ENCODE results near the gene FOXJ1.

FOXJ1 gene

GRCh38 chr17:76160896-76161528, 20.0 kb upstream of the FOXJ1 start:
- DNase-seq (ENCODE audit: low spot score): no peak

GRCh38 chr17:76159157-76159556, 18.1 kb upstream of the FOXJ1 start:
- no peak for DNase-seq (ENCODE audit: low spot score)

- DNase-seq (ENCODE audit: low spot score): no peak
Measured at GRCh38 chr17:76157759-76158158, 16.7 kb upstream of the FOXJ1 start.

DNA sequence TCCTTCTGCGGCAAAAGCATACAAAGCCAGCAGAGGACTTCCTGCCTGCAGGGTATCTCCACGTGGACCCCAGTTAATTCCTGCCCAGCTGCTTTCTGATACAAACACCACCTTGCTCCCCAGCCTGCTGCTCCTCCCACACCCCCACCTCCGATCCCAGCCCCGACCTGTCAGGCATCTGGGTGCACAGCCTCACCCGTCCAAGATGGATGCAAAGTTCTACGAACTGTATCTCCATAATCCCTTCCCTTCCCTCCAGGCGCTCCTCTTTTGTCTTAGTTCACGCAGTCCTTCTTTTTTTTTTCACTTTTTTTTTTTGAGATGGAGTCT, 15.6 kb upstream of the FOXJ1 start:
- DNase-seq (ENCODE audit: low spot score): no peak

GRCh38 chr17:76155988-76156661, 15.1 kb upstream of the FOXJ1 start:
- DNase-seq (ENCODE audit: low spot score): no peak

- no peak for DNase-seq (ENCODE audit: low spot score)
Measured at GRCh38 chr17:76154936-76155845, 14.1 kb upstream of the FOXJ1 start.

GRCh38 chr17:76154292-76154691, 13.2 kb upstream of the FOXJ1 start:
- no peak for DNase-seq (ENCODE audit: low spot score)

DNA sequence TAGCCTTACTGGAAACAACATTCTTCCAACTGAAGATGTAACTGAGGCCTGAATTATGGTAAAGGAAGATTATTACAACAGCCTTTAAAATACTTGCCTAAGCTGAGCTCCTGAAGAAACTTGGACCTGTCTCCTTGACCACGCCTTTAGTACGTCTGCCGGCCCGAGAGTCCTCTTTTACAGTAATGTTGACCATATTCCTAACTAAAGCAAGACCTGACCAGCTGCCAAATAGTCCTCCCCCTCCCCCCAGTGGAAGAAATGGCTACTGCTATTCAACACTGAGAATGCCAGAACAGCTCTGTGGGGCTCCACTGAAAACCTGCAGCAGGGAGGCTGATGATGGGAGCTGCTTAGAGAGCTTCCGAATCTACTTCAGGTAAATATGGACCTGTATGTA, 12.6 kb upstream of the FOXJ1 start:
- DNase-seq (ENCODE audit: low spot score): no peak

- no peak for DNase-seq (ENCODE audit: low spot score)
Measured at GRCh38 chr17:76153202-76153601, 12.2 kb upstream of the FOXJ1 start.

- no peak for DNase-seq (ENCODE audit: low spot score)
Measured at GRCh38 chr17:76152591-76152990, 11.5 kb upstream of the FOXJ1 start.

GRCh38 chr17:76151896-76152454, 10.9 kb upstream of the FOXJ1 start:
- no peak for DNase-seq (ENCODE audit: low spot score)

GRCh38 chr17:76150712-76151622, 9.9 kb upstream of the FOXJ1 start:
- DNase-seq (ENCODE audit: low spot score): no peak

DNA sequence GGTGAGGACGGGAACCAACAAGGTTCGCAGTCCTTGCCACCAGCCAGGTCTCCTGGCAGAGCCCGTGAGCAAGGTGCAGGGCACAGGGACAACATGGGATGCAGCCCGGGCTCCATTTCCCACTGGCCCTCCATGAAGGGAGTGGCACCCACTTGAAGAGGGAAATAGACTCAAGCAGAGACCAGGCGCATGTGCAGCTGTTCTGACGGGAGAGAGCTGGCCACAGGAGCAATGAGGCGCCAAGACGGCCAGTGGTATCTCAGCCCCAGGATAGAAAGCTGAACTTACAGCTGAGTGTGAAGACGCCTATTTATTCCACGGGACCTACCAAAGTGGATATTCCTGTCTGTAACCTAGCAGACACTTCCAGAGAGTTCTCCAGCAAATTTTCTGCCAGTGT, 8.2 kb upstream of the FOXJ1 start:
- DNase-seq (ENCODE audit: low spot score): no peak

DNA sequence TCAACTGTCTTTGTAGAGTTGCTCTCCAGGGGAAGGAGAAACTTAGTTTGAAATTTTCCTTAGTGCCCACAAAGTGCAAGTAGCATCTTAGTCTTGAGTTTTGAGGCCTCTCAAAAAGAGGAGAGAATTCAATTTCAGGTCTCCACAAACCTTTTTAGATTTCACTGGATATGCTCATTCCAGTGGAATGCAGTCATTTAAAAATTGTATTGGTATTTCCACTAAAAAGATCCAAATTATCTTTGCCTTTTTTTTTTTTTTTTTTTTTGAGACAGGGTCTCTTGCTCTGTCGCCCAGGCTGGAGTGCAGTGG, 6.9 kb upstream of the FOXJ1 start:
- DNase-seq (ENCODE audit: low spot score): no peak

DNA sequence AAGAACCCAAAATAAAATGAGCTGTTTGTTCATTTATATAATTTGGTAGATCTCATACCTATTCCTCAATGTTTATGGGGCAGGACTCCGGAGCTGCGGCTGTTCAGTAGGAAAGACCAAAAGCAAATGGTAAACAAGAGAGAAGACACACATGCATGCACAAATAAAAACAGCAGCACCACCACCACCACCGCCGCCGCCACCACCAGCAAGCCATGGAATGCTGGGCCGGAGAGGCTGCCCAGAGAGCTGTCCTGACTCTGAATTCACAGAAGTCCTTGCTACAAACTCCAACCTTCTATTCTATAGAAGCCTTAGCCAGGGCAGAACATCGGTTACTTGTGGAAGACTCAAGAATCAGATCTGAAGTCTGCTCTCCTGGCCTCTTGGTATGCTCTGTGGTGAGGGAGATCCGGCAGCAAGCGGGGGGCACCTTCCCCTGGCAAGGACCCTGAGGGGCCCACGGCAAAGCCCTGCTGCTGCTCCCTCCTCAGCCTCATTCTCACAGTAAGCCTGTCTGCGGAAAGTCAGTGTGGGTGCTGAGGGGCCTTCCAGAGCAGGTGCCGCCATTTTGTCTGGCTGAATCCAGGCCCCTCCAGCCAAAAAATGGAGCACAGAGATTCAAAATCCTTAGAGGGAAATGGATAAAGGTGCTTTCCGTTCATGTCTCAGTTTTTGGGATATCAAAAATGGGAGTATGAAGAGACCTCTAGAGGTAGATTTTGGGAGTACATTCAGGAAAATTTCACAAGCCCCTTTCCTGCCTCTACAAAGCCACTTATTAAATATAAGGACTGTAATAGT, 6.4 kb upstream of the FOXJ1 start:
- DNase-seq (ENCODE audit: low spot score): peak; percentile 65

DNA sequence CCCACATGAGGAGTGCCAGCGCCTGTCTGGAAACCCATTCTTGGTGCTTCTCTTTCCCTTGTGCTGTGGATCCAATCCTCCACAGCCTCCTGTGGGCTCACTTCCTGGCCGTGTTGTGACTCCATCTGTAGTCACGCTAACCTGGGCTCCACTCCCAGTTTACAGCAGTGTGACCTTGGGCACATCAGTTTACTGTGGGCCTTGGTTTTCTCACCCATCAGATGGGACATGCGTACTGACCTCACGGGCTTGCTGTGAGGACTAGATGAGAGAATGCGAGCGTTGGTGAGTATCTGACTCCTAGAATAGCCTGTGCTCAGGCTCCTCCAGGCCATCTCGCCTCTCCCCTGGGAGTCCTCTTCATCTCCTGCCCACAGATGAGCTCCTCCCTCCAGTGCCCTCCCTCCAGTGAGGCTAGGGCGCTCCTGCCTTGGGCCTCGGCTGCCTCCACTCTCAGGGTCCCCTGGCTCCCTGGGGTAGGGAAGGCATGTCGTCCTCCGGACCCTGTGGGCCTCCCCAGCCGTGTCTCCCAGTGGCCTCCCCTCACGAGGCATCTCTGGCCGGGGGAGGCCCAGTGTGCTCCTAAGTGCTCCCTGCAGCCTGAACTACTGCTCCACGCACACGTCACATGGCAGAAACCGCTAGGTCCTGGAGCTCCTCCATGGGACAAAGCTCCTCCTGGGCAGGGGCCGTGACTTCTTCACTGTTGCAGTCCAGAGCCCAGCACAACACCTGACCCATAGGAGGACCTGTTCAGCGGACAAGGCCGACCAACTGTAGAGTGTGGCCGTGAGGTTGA, 5.2 kb upstream of the FOXJ1 start:
- DNase-seq (ENCODE audit: low spot score): no peak

DNA sequence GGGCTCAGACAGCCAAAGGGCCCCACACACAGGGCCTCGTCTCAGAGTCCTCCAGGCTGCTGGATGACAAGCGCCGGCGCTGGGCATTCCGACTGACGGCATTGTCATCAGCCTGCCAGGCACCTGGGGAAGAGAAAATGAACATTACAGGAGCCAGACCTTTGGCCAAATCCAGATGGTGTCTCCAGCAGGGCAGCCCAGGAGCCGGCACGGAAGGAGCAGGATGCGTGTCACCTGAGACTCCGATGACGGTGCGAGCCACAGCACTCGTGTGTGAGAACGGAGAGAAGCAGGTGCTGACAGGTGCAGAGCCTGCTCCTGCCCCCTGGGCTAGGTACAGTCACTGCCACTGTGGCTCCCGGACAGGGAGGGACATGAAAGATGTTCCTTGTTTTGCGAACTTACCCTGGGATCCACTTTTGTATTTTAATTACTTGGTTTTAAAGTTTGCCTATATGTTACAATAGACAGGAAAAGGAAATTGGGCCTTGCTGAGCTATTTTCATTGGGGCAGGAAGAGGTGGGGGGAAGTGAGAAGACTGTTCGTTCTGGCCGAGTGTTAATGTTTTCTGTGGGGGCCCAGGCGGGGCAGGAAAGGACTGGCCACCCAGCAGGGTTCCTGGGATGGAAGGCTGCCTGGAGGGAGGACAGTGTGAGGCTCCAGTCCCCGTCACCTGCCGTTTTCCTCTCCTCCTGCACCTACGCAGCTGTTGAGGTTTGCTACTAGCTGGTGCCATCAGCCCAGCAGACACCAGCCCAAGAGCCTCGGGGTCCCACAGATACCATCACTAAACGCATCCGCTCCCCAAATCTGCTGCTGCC, 4.4 kb upstream of the FOXJ1 start:
- DNase-seq (ENCODE audit: low spot score): no peak

DNA sequence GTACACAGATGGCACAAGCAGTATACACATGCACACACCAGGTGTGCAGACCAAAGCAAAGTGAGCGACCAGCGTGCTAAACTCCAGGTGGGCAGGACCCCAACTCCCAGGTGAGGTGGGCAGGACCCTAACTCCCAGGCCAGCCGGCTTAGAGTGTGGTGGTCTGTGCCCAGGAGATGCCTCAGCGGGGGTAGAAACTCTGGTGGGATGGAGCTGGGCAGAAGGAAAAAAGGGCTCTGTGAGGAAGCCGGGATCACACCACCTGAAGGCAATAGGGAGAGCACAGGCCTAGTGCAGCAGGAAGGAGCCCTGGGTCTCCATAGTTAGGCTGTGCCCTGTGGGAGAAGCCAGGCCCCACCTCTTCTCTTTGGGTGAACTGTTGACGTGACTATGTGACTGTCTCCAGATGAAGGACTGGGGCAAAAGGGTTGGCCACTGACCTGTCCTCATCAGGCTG, 1.6 kb upstream of the FOXJ1 start:
- DNase-seq (ENCODE audit: low spot score): no peak

DNA sequence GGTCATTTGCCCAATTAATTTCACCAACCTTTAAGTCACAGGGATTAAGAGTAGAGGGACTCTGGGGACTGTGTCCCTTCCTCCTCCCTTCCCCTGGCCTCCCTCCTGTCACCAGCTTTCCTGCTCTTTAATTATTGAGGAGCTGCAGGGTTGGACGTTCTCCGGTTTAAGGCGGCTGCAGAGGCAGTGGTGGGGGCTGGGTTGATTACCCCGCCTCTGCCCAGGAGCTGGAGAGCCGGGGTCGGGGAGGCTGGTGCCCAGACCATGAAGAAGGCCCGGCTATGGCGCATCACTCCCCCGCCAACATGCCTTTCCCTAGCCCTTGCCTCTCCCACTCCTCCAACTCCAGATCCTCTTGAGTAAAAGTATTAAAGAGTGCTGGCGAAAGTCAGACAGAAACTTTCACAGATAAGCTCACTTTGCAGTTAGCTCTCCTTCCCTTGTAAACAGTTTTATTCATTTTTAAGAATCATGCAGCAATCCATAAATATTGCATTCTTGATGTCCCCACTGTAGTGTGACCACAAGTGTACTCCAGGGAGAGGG, 1.1 kb upstream of the FOXJ1 start:
- DNase-seq (ENCODE audit: low spot score): no peak

Measured in cerebellar cortex (tissue), 1 donor.